Tibial nerve (tissue), 3 donors: ENCODE data around the gene UBE2H.

Source experiments
- POLR2A ChIP-seq, 2 donors: fragments of 450-650 bp; IDR thresholded peaks; one replicate each; pipeline ENCODE4 v1.6.1; 2017; ENCODE audit warnings: antibody characterized with exemption in 2 of 2, mild to moderate bottlenecking in 2 of 2, moderate library complexity in 2 of 2
- TF ChIP-seq, protein P1 (sequence below), 5 experiments: fragments of 200-600 bp in 3 of 5; fragments of 450-650 bp in 2 of 5; sonication (generic) in 3 of 5; IDR thresholded peaks; one replicate each; pipeline ENCODE4 v1.5.1; 2016 to 2019; ENCODE audit warnings: antibody characterized with exemption in 5 of 5, mild to moderate bottlenecking in 3 of 5, moderate library complexity in 2 of 5

GRCh38 chr7:129832701-129833227 lies 120.0 kb downstream of the UBE2H start:
- TF ChIP-seq, protein P1, sequence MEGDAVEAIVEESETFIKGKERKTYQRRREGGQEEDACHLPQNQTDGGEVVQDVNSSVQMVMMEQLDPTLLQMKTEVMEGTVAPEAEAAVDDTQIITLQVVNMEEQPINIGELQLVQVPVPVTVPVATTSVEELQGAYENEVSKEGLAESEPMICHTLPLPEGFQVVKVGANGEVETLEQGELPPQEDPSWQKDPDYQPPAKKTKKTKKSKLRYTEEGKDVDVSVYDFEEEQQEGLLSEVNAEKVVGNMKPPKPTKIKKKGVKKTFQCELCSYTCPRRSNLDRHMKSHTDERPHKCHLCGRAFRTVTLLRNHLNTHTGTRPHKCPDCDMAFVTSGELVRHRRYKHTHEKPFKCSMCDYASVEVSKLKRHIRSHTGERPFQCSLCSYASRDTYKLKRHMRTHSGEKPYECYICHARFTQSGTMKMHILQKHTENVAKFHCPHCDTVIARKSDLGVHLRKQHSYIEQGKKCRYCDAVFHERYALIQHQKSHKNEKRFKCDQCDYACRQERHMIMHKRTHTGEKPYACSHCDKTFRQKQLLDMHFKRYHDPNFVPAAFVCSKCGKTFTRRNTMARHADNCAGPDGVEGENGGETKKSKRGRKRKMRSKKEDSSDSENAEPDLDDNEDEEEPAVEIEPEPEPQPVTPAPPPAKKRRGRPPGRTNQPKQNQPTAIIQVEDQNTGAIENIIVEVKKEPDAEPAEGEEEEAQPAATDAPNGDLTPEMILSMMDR (IDR thresholded peaks at IDR 0.05), result no peak
- no peak for TF ChIP-seq POLR2A (IDR thresholded peaks at IDR 0.05)
